ENCODE data around the gene CBX4. TPM values are rescaled to one million over a fixed set of nuclear protein-coding genes. Genes with fewer than 3 reads are reported as not detected.

CBX4 gene
- polyA plus RNA-seq, 2 donors = 10.7 to 15.8 TPM

GRCh38 chr17:79822583-79823124, 16.6 kb downstream of the CBX4 start:
- H3K27ac ChIP-seq (ENCODE audit: low read depth in 2 of 2, low read length in 1 of 2) = no peak overlapping the region
- H3K27me3 ChIP-seq (ENCODE audit: control insufficient read depth in 1 of 2, insufficient read depth in 2 of 2, low read length in 2 of 2) = no peaks in the 10 kb centered on the region
- H3K4me3 ChIP-seq (ENCODE audit: low read depth in 1 of 2, low read length in 2 of 2) = no peak overlapping the region
- H3K36me3 ChIP-seq (ENCODE audit: control insufficient read depth in 2 of 2, insufficient read depth in 2 of 2, low read length in 1 of 2) = no peaks in the 10 kb centered on the region
- peaks cover 2 to 4% of the 10 kb centered on the region in 2 donors for H3K4me1 ChIP-seq (ENCODE audit: control insufficient read depth in 2 of 2, insufficient read depth in 2 of 2, low read length in 1 of 2)
- peaks cover 0 to 2% of the 10 kb centered on the region in 2 donors for H3K9me3 ChIP-seq (ENCODE audit: control insufficient read depth in 2 of 2, insufficient read depth in 1 of 2, low read depth in 1 of 2, low read length in 1 of 2)
- WGBS, 2 donors = 94 to 97% methylated on average over 17 of the region's 17 CpGs

GRCh38 chr17:79821331-79822095, 17.7 kb downstream of the CBX4 start:
- no peaks in the 10 kb centered on the region for H3K36me3 ChIP-seq (ENCODE audit: control insufficient read depth in 2 of 2, insufficient read depth in 2 of 2, low read length in 1 of 2)
- no peaks in the 10 kb centered on the region for H3K27me3 ChIP-seq (ENCODE audit: control insufficient read depth in 1 of 2, insufficient read depth in 2 of 2, low read length in 2 of 2)
- H3K4me1 ChIP-seq (ENCODE audit: control insufficient read depth in 2 of 2, insufficient read depth in 2 of 2, low read length in 1 of 2) = peaks cover 0 to 2% of the 10 kb centered on the region in 2 donors
- 80 to 85% methylated on average over 12 of the region's 12 CpGs for WGBS, 2 donors
- no peak overlapping the region for H3K27ac ChIP-seq (ENCODE audit: low read depth in 2 of 2, low read length in 1 of 2)
- H3K9me3 ChIP-seq (ENCODE audit: control insufficient read depth in 2 of 2, insufficient read depth in 1 of 2, low read depth in 1 of 2, low read length in 1 of 2) = no peaks in the 10 kb centered on the region
- no peak overlapping the region for H3K4me3 ChIP-seq (ENCODE audit: low read depth in 1 of 2, low read length in 2 of 2)

- H3K4me3 ChIP-seq (ENCODE audit: low read depth in 1 of 2, low read length in 2 of 2) = no peak overlapping the region
- 94 to 96% methylated on average over 4 of the region's 4 CpGs for WGBS, 2 donors
- peaks cover 0 to 5% of the 10 kb centered on the region in 2 donors for H3K27me3 ChIP-seq (ENCODE audit: control insufficient read depth in 1 of 2, insufficient read depth in 2 of 2, low read length in 2 of 2)
- no peaks in the 10 kb centered on the region for H3K4me1 ChIP-seq (ENCODE audit: control insufficient read depth in 2 of 2, insufficient read depth in 2 of 2, low read length in 1 of 2)
- no peaks in the 10 kb centered on the region for H3K9me3 ChIP-seq (ENCODE audit: control insufficient read depth in 2 of 2, insufficient read depth in 1 of 2, low read depth in 1 of 2, low read length in 1 of 2)
- H3K27ac ChIP-seq (ENCODE audit: low read depth in 2 of 2, low read length in 1 of 2) = no peak overlapping the region
- no peaks in the 10 kb centered on the region for H3K36me3 ChIP-seq (ENCODE audit: control insufficient read depth in 2 of 2, insufficient read depth in 2 of 2, low read length in 1 of 2)
Measured at GRCh38 chr17:79820959-79821330, 18.3 kb downstream of the CBX4 start.

GRCh38 chr17:79819534-79820276, 19.5 kb downstream of the CBX4 start:
- no peak overlapping the region for H3K27ac ChIP-seq (ENCODE audit: low read depth in 2 of 2, low read length in 1 of 2)
- no peak overlapping the region for H3K4me3 ChIP-seq (ENCODE audit: low read depth in 1 of 2, low read length in 2 of 2)
- H3K27me3 ChIP-seq (ENCODE audit: control insufficient read depth in 1 of 2, insufficient read depth in 2 of 2, low read length in 2 of 2) = peaks cover 0 to 15% of the 10 kb centered on the region in 2 donors
- no peaks in the 10 kb centered on the region for H3K9me3 ChIP-seq (ENCODE audit: control insufficient read depth in 2 of 2, insufficient read depth in 1 of 2, low read depth in 1 of 2, low read length in 1 of 2)
- WGBS, 2 donors = 93 to 94% methylated on average over 13 of the region's 13 CpGs
- no peaks in the 10 kb centered on the region for H3K36me3 ChIP-seq (ENCODE audit: control insufficient read depth in 2 of 2, insufficient read depth in 2 of 2, low read length in 1 of 2)
- H3K4me1 ChIP-seq (ENCODE audit: control insufficient read depth in 2 of 2, insufficient read depth in 2 of 2, low read length in 1 of 2) = peaks cover 4 to 9% of the 10 kb centered on the region in 2 donors

- Histone ChIP-seq H3K4me3 (ENCODE audit: low read depth in 1 of 2, low read length in 2 of 2) (no peak overlapping the region), H3K9me3 (ENCODE audit: control insufficient read depth in 2 of 2, insufficient read depth in 1 of 2, low read depth in 1 of 2, low read length in 1 of 2) (no peaks in the 10 kb centered on the region), H3K36me3 (ENCODE audit: control insufficient read depth in 2 of 2, insufficient read depth in 2 of 2, low read length in 1 of 2) (no peaks in the 10 kb centered on the region), H3K27me3 (ENCODE audit: control insufficient read depth in 1 of 2, insufficient read depth in 2 of 2, low read length in 2 of 2) (peaks cover 0 to 20% of the 10 kb centered on the region in 2 donors), H3K4me1 (ENCODE audit: control insufficient read depth in 2 of 2, insufficient read depth in 2 of 2, low read length in 1 of 2) (peaks cover 9 to 15% of the 10 kb centered on the region in 2 donors), H3K27ac (ENCODE audit: low read depth in 2 of 2, low read length in 1 of 2) (no peak overlapping the region)
- WGBS, 2 donors = 71 to 73% methylated on average over 5 of the region's 5 CpGs
Measured at GRCh38 chr17:79819085-79819484, 20.2 kb downstream of the CBX4 start.

- 92 to 94% methylated on average over 12 of the region's 12 CpGs for WGBS, 2 donors
- no peak overlapping the region for H3K4me3 ChIP-seq (ENCODE audit: low read depth in 1 of 2, low read length in 2 of 2)
- H3K27me3 ChIP-seq (ENCODE audit: control insufficient read depth in 1 of 2, insufficient read depth in 2 of 2, low read length in 2 of 2) = peaks cover 0 to 26% of the 10 kb centered on the region in 2 donors
- no peaks in the 10 kb centered on the region for H3K9me3 ChIP-seq (ENCODE audit: control insufficient read depth in 2 of 2, insufficient read depth in 1 of 2, low read depth in 1 of 2, low read length in 1 of 2)
- H3K27ac ChIP-seq (ENCODE audit: low read depth in 2 of 2, low read length in 1 of 2) = no peak overlapping the region
- H3K36me3 ChIP-seq (ENCODE audit: control insufficient read depth in 2 of 2, insufficient read depth in 2 of 2, low read length in 1 of 2) = no peaks in the 10 kb centered on the region
- peaks cover 9 to 16% of the 10 kb centered on the region in 2 donors for H3K4me1 ChIP-seq (ENCODE audit: control insufficient read depth in 2 of 2, insufficient read depth in 2 of 2, low read length in 1 of 2)
Measured at GRCh38 chr17:79818026-79818758, 21.0 kb downstream of the CBX4 start.

GRCh38 chr17:79815836-79816461, 23.3 kb downstream of the CBX4 start:
- 49 to 54% methylated on average over 26 to 41 of the region's 41 CpGs for WGBS, 2 donors
- H3K9me3 ChIP-seq (ENCODE audit: control insufficient read depth in 2 of 2, insufficient read depth in 1 of 2, low read depth in 1 of 2, low read length in 1 of 2) = no peaks in the 10 kb centered on the region

GRCh38 chr17:79814974-79815835, 24.0 kb downstream of the CBX4 start:
- H3K36me3 ChIP-seq (ENCODE audit: control insufficient read depth in 2 of 2, insufficient read depth in 2 of 2, low read length in 1 of 2) = no peaks in the 10 kb centered on the region
- H3K27ac ChIP-seq (ENCODE audit: low read depth in 2 of 2, low read length in 1 of 2) = peak overlapping the region in 1 of 2 donors; percentile 60
- H3K9me3 ChIP-seq (ENCODE audit: control insufficient read depth in 2 of 2, insufficient read depth in 1 of 2, low read depth in 1 of 2, low read length in 1 of 2) = no peaks in the 10 kb centered on the region
- H3K27me3 ChIP-seq (ENCODE audit: control insufficient read depth in 1 of 2, insufficient read depth in 2 of 2, low read length in 2 of 2) = peaks cover 0 to 54% of the 10 kb centered on the region in 2 donors
- WGBS, 2 donors = 4 to 7% methylated on average over 83 to 96 of the region's 96 CpGs
- H3K4me3 ChIP-seq (ENCODE audit: low read depth in 1 of 2, low read length in 2 of 2) = peak overlapping the region; percentile 28 to 33
- peaks cover 9 to 24% of the 10 kb centered on the region in 2 donors for H3K4me1 ChIP-seq (ENCODE audit: control insufficient read depth in 2 of 2, insufficient read depth in 2 of 2, low read length in 1 of 2)

More at GRCh38 chr17:79815836-79816461, 23.3 kb downstream of the CBX4 start:
- H3K4me1 ChIP-seq (ENCODE audit: control insufficient read depth in 2 of 2, insufficient read depth in 2 of 2, low read length in 1 of 2) = peaks cover 9 to 21% of the 10 kb centered on the region in 2 donors
- H3K4me3 ChIP-seq (ENCODE audit: low read depth in 1 of 2, low read length in 2 of 2) = peak overlapping the region in 1 of 2 donors; percentile 28
- H3K27ac ChIP-seq (ENCODE audit: low read depth in 2 of 2, low read length in 1 of 2) = no peak overlapping the region
- no peaks in the 10 kb centered on the region for H3K36me3 ChIP-seq (ENCODE audit: control insufficient read depth in 2 of 2, insufficient read depth in 2 of 2, low read length in 1 of 2)
- peaks cover 0 to 47% of the 10 kb centered on the region in 2 donors for H3K27me3 ChIP-seq (ENCODE audit: control insufficient read depth in 1 of 2, insufficient read depth in 2 of 2, low read length in 2 of 2)

All from esophagus (tissue), 2 donors.